NCI-H526 treated with DMSO at 0.1 percent for 48 hours (cell line): ENCODE results near the gene LDLRAD2.
A peak's percentile ranks its signal among the peaks of the same experiment; 100 is the strongest.

ENCODE experiments used
- DNase-seq: peaks from one replicate; lab custom pipeline; 2025; lab: John Stamatoyannopoulos, UW

Gene LDLRAD2

GRCh38 chr1:21860971-21861370, 48.9 kb downstream of the LDLRAD2 start:
- no peak for DNase-seq

- no peak for DNase-seq
Measured at GRCh38 chr1:21861602-21862429, 49.8 kb downstream of the LDLRAD2 start.

GRCh38 chr1:21863981-21864380, 51.9 kb downstream of the LDLRAD2 start:
- DNase-seq: no peak

DNA sequence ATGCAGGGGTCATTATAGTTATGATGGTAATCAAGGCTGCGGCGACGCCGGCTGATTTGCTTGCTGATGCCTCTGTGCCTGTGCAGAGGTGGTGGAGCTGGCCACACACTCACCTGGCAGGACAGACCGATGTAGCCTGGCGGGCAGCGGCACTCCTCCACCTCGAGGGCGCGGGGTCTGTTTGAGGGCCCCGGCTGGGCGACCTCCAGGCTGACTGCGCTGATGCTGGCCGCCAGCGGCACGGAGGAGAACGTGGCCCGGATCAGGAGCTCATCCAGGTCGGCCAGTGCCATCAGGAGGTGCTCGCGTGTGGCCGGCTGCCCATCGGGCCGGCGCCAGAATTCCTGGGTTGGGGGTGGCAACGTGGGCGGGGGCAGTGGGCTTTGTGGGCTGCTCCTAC, 52.7 kb downstream of the LDLRAD2 start:
- no peak for DNase-seq

DNA sequence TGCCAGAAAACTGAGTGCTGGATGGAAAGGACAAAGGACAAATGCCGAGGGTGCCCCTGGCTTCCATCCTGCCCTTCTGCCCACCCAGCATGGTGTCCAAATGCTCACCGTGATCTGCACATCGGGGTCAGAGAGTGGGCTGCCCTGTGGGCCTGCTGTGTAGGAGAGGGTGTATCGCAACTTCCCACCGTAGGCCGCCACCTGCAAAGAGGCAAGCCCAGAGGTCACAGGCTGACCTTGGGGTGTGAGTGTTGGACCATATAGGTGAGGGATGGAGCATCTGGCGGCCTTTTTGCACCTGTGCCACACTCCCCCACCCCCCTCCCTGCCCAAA, 53.5 kb downstream of the LDLRAD2 start:
- no peak for DNase-seq

GRCh38 chr1:21865943-21866706, 54.1 kb downstream of the LDLRAD2 start:
- DNase-seq: peak; percentile 17

DNA sequence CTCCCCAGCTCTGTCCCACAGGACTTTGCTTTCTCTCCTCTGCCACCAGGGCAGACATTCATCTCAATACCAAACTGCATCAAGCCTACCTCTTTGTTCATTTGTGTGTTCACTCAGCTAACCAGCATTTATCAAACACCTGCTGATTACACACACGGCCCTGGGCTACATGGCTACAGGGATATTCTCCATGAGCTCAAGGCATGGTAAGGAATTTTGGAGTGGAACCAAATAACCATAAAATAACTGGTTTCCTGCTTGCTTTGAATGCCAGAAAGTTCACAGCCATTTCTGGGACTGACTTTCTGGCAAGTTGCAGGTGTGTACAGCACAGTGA, 54.6 kb downstream of the LDLRAD2 start:
- DNase-seq: no peak

DNA sequence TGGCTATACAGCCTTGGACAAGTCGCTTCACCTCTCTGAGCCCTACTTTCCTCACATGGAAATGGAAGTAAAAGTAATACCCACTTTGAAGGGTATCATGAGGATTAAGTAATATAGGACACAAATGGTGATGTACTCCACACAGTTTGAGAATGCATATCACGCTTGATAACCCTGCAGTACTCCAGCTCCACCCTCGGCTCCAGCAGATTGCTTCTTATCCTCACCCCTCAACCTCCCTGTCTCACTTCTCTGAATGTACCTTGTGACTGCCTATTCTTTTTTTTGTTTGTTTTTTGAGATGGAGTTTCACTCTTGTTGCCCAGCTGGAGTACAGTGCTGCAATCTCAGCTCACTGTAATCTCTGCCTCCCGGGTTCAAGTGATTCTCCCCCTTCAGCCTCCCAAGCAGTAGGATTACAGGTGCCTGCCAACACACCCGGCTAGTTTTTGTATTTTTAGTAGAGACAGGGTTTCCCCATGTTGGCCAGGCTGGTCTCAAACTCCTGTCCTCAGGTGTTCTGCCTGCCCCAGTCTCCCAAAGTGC, 55.5 kb downstream of the LDLRAD2 start:
- DNase-seq: no peak

GRCh38 chr1:21868482-21868881, 56.4 kb downstream of the LDLRAD2 start:
- DNase-seq: no peak

DNA sequence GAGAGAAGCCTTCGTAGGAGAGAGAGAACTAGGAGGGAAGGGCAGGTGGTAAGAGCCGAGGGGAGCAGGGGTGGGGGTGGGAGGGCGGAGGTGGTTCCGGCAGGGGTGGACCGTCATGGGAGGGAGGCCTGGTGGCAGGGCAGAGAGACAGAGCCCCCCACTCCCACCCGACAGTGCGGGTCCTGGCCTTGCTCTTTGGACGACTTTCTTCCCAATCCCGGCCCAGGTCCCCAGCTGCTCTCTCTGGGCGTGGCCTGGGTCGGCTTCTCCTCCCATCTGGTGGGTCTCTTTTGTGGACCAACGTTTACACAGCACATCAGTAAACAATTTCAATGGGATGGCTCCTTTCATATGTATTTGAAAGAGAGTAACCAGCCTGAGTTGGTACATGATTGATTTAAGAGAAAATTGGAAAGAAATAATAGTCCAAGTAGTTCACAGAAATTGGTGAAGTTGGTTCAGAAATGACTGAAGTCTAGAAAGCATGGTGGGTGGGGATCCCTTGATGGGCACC, 56.9 kb downstream of the LDLRAD2 start:
- DNase-seq: no peak

- DNase-seq: no peak
Measured at GRCh38 chr1:21869620-21870121, 57.6 kb downstream of the LDLRAD2 start.

DNA sequence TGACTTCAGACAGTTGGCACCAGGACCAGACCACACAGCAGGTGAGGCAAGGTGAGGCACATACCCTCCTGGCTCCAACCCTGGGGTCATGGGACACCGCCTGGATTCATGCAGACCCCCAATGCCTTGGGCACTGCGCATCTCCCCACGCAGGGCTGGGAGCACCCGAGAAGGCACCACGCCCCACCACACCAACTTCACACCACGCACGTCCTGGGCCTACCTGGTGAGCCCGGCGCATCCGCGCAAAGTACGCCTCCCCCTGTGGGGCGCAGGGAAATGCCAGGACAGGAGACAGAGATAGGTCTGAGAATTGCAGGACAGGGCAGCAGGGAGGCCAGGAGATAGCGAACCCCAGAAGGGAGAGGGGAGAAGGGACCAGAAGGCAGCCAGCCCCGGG, 58.5 kb downstream of the LDLRAD2 start:
- no peak for DNase-seq

- DNase-seq: no peak
Measured at GRCh38 chr1:21871943-21872342, 59.9 kb downstream of the LDLRAD2 start.

DNA sequence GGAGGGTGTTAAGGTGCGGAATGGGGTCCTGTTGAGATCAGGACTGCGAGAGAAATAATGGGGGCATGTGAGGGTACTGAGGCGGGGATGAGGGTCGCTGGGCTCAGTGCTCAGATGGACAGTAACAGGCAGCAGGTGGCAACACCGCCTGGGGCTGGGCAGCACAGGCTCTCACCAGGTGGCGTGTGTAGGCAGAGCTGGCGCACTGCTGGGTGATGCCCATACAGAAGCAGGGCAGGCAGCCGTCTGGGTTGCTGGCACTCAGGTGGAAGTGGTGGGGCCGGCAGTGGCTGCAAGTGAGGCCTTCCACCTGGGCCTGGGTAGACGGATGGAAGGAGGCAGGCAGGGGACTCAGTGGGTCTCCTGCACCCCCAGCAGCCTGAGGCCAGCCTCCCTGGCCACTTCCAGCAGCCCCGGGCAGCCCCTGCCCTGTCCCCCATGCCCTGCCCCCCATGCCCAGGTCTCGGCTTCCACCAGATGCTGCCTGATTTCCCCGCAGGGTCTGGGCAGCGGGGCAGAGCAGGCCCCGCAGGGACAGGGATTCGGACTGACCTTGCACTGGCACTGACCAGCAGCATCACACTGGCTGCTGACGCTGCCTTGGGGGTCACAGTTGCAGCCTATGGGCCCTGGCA, 60.5 kb downstream of the LDLRAD2 start:
- DNase-seq: no peak

DNA sequence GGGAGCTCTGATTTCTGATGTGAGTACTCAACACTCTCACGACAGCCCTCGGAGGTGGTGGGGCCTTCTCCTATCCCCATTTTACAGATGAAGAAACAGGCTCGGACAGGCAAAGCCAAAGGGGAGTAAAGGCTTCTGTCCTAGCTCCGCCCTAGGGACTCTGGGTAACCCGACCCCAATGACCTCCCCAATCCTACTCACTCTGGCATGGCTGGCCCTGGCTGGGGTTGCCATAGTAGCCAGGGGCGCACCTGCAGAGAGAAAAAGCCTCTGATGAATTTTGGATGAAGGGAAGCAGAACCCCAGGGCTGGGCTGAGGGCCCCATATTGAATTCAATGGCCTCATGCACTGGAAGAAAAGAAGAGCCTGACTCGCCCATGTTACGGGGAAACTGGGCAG, 61.1 kb downstream of the LDLRAD2 start:
- no peak for DNase-seq

- no peak for DNase-seq
Measured at GRCh38 chr1:21873761-21874160, 61.7 kb downstream of the LDLRAD2 start.

DNA sequence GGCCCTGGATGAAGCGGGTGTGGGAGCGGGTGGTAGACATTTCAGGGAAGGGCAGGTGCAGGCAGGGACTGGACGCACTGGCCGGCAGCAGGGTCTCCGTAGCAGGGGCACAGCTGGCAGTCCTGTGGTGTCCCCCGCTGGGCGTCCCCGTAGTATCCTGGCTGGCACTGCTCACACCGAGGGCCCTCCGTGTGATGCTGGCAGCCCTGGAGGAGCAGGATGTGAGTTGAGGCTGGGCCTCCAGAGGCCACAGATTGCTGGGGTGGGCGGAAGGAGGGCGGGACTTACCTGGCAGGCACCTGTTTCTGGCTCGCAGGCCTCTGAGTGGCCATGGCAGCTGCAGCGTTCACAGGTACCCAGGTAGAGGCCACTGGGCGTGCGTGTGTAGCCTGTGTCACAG, 62.3 kb downstream of the LDLRAD2 start:
- no peak for DNase-seq
